K562 (cell line): ENCODE measurements around the gene IRF2BP2. TPM values are rescaled to one million over a fixed set of nuclear protein-coding genes. Genes with fewer than 3 reads are reported as not detected.
A peak's percentile ranks its signal among the peaks of the same experiment; 100 is the strongest.

Source experiments
- ATAC-seq: fragments of 200-7000 bp; cut with Tn5 transposase; 3 replicates; pipeline ENCODE4 v1.9.1; 2020; ENCODE audit warnings: moderate library complexity
- BruUV-seq: library from RNA; stranded (reverse); fragments of 400-500 nt; replicated peaks from 2 replicates; lab custom pipeline; 2021; lab: Mats Ljungman, UMichigan
- CTCF ChIA-PET: fragments of 300-600 bp; formaldehyde crosslinking; extraction: SDS; loops from one replicate; lab custom pipeline; 2021; ENCODE audit warnings: low intra/inter-chr PET ratio; lab: Yijun Ruan, JAX
- POLR2A ChIA-PET: fragments of 300-600, 350-650 bp; sonication (Branson Sonifier 250); formaldehyde crosslinking; extraction: SDS; loops from one replicate; lab custom pipeline; 2021; ENCODE audit warnings: antibody characterized with exemption, inconsistent platforms; lab: Yijun Ruan, JAX
- DNase-seq, 4 experiments: peaks; one replicate each; pipeline versions ENCODE4 v3.0.0 to v3.0.0-alpha.2; 2011 to 2018; ENCODE audit warnings: low spot score in 3 of 4, mixed read lengths in 3 of 4; ENCODE audit errors: extremely low read depth in 1 of 4
- FAIRE-seq: peaks from 2 replicates; lab custom pipeline; 2011; peaks lifted over from hg19 to GRCh38; lab: Jason Lieb, UNC
- H2AFZ ChIP-seq: 2 replicates; pipeline ENCODE4 v1.6.0; 2011; ENCODE audit warnings: low read depth, low read length, control low read depth, inconsistent platforms
- H3K27ac ChIP-seq: fragments of 200-600 bp; 3 replicates; pipeline ENCODE4 v1.8.0; 2011; ENCODE audit warnings: low read depth, mild to moderate bottlenecking, control low read depth, inconsistent platforms, low read length, moderate library complexity, mixed read lengths; ENCODE audit errors: extremely low read depth
- H3K27me3 ChIP-seq, 2 experiments: fragments of 300-600 bp in 1 of 2; 2 replicates in 1 of 2; 3 replicates in 1 of 2; pipeline versions ENCODE4 v1.6.0 to v1.8.0; 2011; ENCODE audit warnings: inconsistent platforms in 2 of 2, low read length in 2 of 2, mild to moderate bottlenecking in 1 of 2, mixed read lengths in 1 of 2, moderate library complexity in 1 of 2; ENCODE audit not compliant: control insufficient read depth in 2 of 2, insufficient read depth in 2 of 2
- H3K36me3 ChIP-seq: fragments of 300-600 bp; 3 replicates; pipeline ENCODE4 v1.8.0; 2011; ENCODE audit warnings: mild to moderate bottlenecking, low read length, inconsistent platforms; ENCODE audit not compliant: control insufficient read depth, insufficient read depth
- H3K4me1 ChIP-seq, 2 experiments: fragments of 200-600 bp in 1 of 2; replicated peaks in 1 of 2; 2 replicates in 1 of 2; 3 replicates in 1 of 2; pipeline versions ENCODE4 v1.5.1 to v1.8.0; 2011; ENCODE audit warnings: inconsistent platforms in 2 of 2, low read length in 2 of 2, mild to moderate bottlenecking in 1 of 2, mixed read lengths in 1 of 2, moderate library complexity in 1 of 2; ENCODE audit not compliant: control insufficient read depth in 2 of 2, insufficient read depth in 2 of 2
- H3K4me2 ChIP-seq: 2 replicates; pipeline ENCODE4 v1.6.1; 2011; ENCODE audit warnings: low read length, control low read depth, inconsistent platforms, mixed read lengths; ENCODE audit not compliant: insufficient read depth
- H3K4me3 ChIP-seq: fragments of 200-600 bp; sonication (generic), shearing (Covaris generic); 2 replicates; pipeline ENCODE4 v1.5.1; 2016; ENCODE audit warnings: control low read depth, inconsistent platforms
- H3K79me2 ChIP-seq: fragments of 200-600 bp; 3 replicates; pipeline ENCODE4 v1.8.0; 2011; ENCODE audit warnings: low read length, inconsistent platforms; ENCODE audit not compliant: control insufficient read depth, insufficient read depth
- H3K9ac ChIP-seq, 2 experiments: 2 replicates each; pipeline versions ENCODE4 v1.6.0 to v1.6.1; 2011; ENCODE audit warnings: low read depth in 2 of 2, low read length in 2 of 2, control low read depth in 1 of 2, inconsistent platforms in 1 of 2, mild to moderate bottlenecking in 1 of 2, mixed read lengths in 1 of 2; ENCODE audit not compliant: insufficient read depth in 1 of 2
- H3K9me1 ChIP-seq: one replicate; pipeline ENCODE4 v1.6.0; 2011; ENCODE audit warnings: inconsistent platforms, mild to moderate bottlenecking, low read length, moderate library complexity; ENCODE audit not compliant: control insufficient read depth, insufficient read depth
- H3K9me3 ChIP-seq: replicated peaks from 2 replicates; pipeline ENCODE4 v1.5.1; 2011; ENCODE audit warnings: low read depth, low read length, inconsistent platforms; ENCODE audit not compliant: control insufficient read depth, insufficient read depth
- H4K20me1 ChIP-seq: replicated peaks from 2 replicates; pipeline ENCODE4 v1.6.1; 2011; ENCODE audit warnings: low read length, inconsistent platforms, mixed read lengths; ENCODE audit not compliant: control insufficient read depth, insufficient read depth
- CBX8 ChIP-seq: fragments of 200-600 bp; sonication (generic); IDR thresholded peaks from 2 replicates; pipeline ENCODE4 v1.6.1; 2012; ENCODE audit warnings: borderline replicate concordance, mixed run types, low read depth, mild to moderate bottlenecking, moderate library complexity, mixed read lengths, low read length, control low read depth, inconsistent platforms; ENCODE audit not compliant: poor library complexity, severe bottlenecking; ENCODE audit errors: extremely low read depth
- DDX20 ChIP-seq: fragments of 450-650 bp; IDR thresholded peaks from 2 replicates; pipeline ENCODE4 v1.6.1; 2016; ENCODE audit warnings: missing genetic modification characterization, low read depth, mild to moderate bottlenecking, missing compliant biosample characterization, moderate library complexity
- ETV1 ChIP-seq: fragments of 450-650 bp; conservative IDR thresholded peaks from 2 replicates; pipeline ENCODE4 v1.6.1; 2016; ENCODE audit warnings: missing genetic modification characterization, control low read depth, low read depth, missing compliant biosample characterization
- MAZ ChIP-seq, 2 experiments: fragments of 450-650 bp in 1 of 2; sonication (generic) in 1 of 2; formaldehyde crosslinking; IDR thresholded peaks in 1 of 2; conservative IDR thresholded peaks in 1 of 2; 2 replicates each; pipeline versions ENCODE4 v1.4.0 to v1.5.0; 2020; ENCODE audit warnings: mild to moderate bottlenecking in 1 of 2, missing genetic modification reagents in 1 of 2
- NFIC ChIP-seq: fragments of 450-650 bp; IDR thresholded peaks from 2 replicates; pipeline ENCODE4 v1.6.1; 2017; ENCODE audit warnings: mild to moderate bottlenecking, inconsistent platforms
- NFIX ChIP-seq: fragments of 250-450 bp; sonication (Bioruptor Pico); IDR thresholded peaks from 2 replicates; pipeline ENCODE4 v1.4.0; 2020; ENCODE audit warnings: low read depth, mild to moderate bottlenecking, moderate library complexity
- SRSF9 ChIP-seq: fragments of 200-400 bp; formaldehyde crosslinking; IDR thresholded peaks from 2 replicates; pipeline ENCODE4 v1.6.1; 2017; ENCODE audit warnings: low read depth, low read length, borderline replicate concordance
- ZNF3 ChIP-seq: fragments of 250-450 bp; sonication (Bioruptor Pico); IDR thresholded peaks from 2 replicates; pipeline ENCODE4 v1.5.0; 2021; ENCODE audit warnings: mild to moderate bottlenecking, moderate library complexity
- ZNF561 ChIP-seq: fragments of 450-650 bp; formaldehyde crosslinking; conservative IDR thresholded peaks from 2 replicates; pipeline ENCODE4 v1.4.0; 2020; ENCODE audit warnings: mild to moderate bottlenecking, moderate library complexity
- WGBS: fragments of 100-300 bp; shearing (Covaris generic); methylation state at CpG from one replicate; pipeline ENCODE4 v1.1.6; 2016; ENCODE audit warnings: low coverage, mixed read lengths; ENCODE audit not compliant: insufficient coverage; ENCODE audit errors: missing lambda C conversion rate; 5-methylcytosine and 5-hydroxymethylcytosine counted together
- in situ Hi-C: fragments of 300-500 bp; cut with MboI; formaldehyde crosslinking; loops from 4 replicates; pipeline ENCODE4 v1.15.0; 2018; ENCODE audit warnings: inconsistent platforms, mixed read lengths
- intact Hi-C: fragments of 100-400 bp; cut with micrococcal nuclease; formaldehyde crosslinking; loops from 2 replicates; pipeline ENCODE4 v1.14.2; 2022
- polyA plus RNA-seq, 8 experiments: library from polyadenylated mRNA; depleted of rRNA in 4 of 8; stranded (reverse) in 5 of 8; unstranded in 3 of 8; fragments of >200 nt; fragmentation: Nextera tagmentation in 2 of 8; fragmentation: Illumina TruSeq in 1 of 8; extraction: Ambion mirVana in 2 of 8; extraction: Trizol in 1 of 8; gene quantifications; 2 replicates each; pipeline versions ENCODE4 v1.2.1 to v1.2.3, GENCODE V29; 2011 to 2014; ENCODE audit warnings: inconsistent platforms in 1 of 8, missing spikeins in 1 of 8
- total RNA-seq, 7 experiments: library from RNA; depleted of rRNA in 6 of 7; stranded (reverse); fragments of >200 nt in 6 of 7; fragmentation: Illumina TruSeq in 2 of 7; extraction: Trizol in 2 of 7; gene quantifications; 2 replicates each; pipeline versions ENCODE4 v1.2.1 to v1.2.3, GENCODE V29; 2011 to 2021; ENCODE audit warnings: low replicate concordance in 1 of 7
- TF ChIP-seq, protein P1 (sequence below): fragments of 450-650 bp; IDR thresholded peaks from 2 replicates; pipeline ENCODE4 v1.6.1; 2018; ENCODE audit warnings: mild to moderate bottlenecking, low read depth; ENCODE audit not compliant: partially characterized antibody
- TF ChIP-seq, protein P2 (sequence below): fragments of 450-650 bp; IDR thresholded peaks from 2 replicates; pipeline ENCODE4 v1.6.1; 2016; ENCODE audit warnings: low read depth, mild to moderate bottlenecking, moderate library complexity
- TF ChIP-seq, protein P3 (sequence below), 2 experiments: fragments of 450-650 bp; conservative IDR thresholded peaks; 2 replicates each; pipeline ENCODE4 v1.6.1; 2017; ENCODE audit warnings: mild to moderate bottlenecking in 2 of 2, moderate library complexity in 2 of 2

IRF2BP2 gene
- total and polyA plus RNA-seq, 9 of the 15 experiments (the other 6 are each of a cell fraction or from before 2014, with no cell fraction given) = 7.7 to 68.6 (median 22.1) TPM

DNA sequence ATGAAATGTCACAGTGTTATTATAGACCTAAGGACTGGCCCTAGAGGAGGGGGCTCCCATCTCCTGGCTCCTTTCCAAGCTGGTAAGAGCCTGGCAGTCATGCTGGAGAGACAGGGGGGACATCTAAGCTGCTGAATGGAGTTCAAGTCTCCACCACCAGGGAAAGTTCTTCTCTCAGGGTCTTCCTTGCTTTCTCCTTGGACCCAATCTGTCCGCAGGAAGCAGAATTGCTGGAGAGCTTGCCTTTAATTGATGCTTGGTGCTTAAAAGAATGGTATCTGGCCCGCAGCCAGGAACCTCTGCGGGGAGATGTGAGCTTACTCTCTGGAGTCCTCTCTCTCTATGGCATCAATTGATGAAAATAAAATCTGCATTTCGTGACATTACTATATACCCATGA is 25.1 kb downstream of the IRF2BP2 start:
- 64% methylated on average over 4 of the region's 4 CpGs for WGBS
- H4K20me1 ChIP-seq = no peaks in the 10 kb centered on the region
- no peak for ATAC-seq
- no peak overlapping the region for H3K4me2 ChIP-seq
- H3K9me1 ChIP-seq = no peaks in the 10 kb centered on the region
- ChIA-PET POLR2A (interaction anchor here (0.6 to 1.3 kb wide), 6 partner anchors 8 to 256 kb away, joined by 3 to 6 read pairs (median 4); no protein-coding TSS in a partner anchor), CTCF (no interaction called here)
- H3K4me1 ChIP-seq = peaks cover 10 to 30% of the 10 kb centered on the region in 2 experiments
- TF ChIP-seq ZNF561 (CRISPR knock-in tag) (no peak), ZNF3 (CRISPR knock-in tag) (no peak), SRSF9 (no peak), NFIC (peak; percentile 92), NFIX (peak; percentile 50), DDX20 (tag) (no peak), ETV1 (0 out of 2 replicates have a peak, but pooled peaks have one; percentile 26), MAZ (CRISPR knock-in tag; conservative IDR thresholded peaks at IDR 0.05 in 1 of 2, IDR thresholded peaks at IDR 0.05 in 1 of 2) (0 out of 4 replicates have a peak, but pooled peaks of 1 of the 2 experiments have one; percentile 21), CBX8 (no peak)
- TF ChIP-seq, protein P1, sequence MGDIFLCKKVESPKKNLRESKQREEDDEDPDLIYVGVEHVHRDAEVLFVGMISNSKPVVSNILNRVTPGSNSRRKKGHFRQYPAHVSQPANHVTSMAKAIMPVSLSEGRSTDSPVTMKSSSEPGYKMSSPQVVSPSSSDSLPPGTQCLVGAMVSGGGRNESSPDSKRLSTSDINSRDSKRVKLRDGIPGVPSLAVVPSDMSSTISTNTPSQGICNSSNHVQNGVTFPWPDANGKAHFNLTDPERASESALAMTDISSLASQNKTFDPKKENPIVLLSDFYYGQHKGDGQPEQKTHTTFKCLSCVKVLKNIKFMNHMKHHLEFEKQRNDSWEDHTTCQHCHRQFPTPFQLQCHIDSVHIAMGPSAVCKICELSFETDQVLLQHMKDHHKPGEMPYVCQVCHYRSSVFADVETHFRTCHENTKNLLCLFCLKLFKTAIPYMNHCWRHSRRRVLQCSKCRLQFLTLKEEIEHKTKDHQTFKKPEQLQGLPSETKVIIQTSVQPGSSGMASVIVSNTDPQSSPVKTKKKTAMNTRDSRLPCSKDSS = no peak
- TF ChIP-seq, protein P2, sequence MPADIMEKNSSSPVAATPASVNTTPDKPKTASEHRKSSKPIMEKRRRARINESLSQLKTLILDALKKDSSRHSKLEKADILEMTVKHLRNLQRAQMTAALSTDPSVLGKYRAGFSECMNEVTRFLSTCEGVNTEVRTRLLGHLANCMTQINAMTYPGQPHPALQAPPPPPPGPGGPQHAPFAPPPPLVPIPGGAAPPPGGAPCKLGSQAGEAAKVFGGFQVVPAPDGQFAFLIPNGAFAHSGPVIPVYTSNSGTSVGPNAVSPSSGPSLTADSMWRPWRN = no peak
- TF ChIP-seq, protein P3, sequence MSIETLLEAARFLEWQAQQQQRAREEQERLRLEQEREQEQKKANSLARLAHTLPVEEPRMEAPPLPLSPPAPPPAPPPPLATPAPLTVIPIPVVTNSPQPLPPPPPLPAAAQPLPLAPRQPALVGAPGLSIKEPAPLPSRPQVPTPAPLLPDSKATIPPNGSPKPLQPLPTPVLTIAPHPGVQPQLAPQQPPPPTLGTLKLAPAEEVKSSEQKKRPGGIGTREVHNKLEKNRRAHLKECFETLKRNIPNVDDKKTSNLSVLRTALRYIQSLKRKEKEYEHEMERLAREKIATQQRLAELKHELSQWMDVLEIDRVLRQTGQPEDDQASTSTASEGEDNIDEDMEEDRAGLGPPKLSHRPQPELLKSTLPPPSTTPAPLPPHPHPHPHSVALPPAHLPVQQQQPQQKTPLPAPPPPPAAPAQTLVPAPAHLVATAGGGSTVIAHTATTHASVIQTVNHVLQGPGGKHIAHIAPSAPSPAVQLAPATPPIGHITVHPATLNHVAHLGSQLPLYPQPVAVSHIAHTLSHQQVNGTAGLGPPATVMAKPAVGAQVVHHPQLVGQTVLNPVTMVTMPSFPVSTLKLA (conservative IDR thresholded peaks at IDR 0.05) = no peak
- H3K79me2 ChIP-seq = no peaks in the 10 kb centered on the region
- DNase-seq = peak in 1 of 4 experiments; percentile 40
- H3K36me3 ChIP-seq = no peaks in the 10 kb centered on the region
- in situ Hi-C loops (no loop called here), intact Hi-C loops (loop anchor here (5.0 kb wide), 1 partner anchor 38 kb away; no protein-coding TSS in a partner anchor)
- no peak for FAIRE-seq
- no peaks in the 10 kb centered on the region for H3K27me3 ChIP-seq
- H3K9me3 ChIP-seq = no peaks in the 10 kb centered on the region
- H2AFZ ChIP-seq = peak overlapping the region; percentile 85; the same call in 1 of the 2 replicates
- H3K27ac ChIP-seq = no peak overlapping the region
- no TSS peak for BruUV-seq
- no peak overlapping the region for H3K4me3 ChIP-seq
- no peak overlapping the region; a peak in 1 of 4 replicates for H3K9ac ChIP-seq
